Hepatocyte (in vitro differentiated cells): Measurements from ENCODE around the gene PCBD2. TPM values are rescaled to one million over a fixed set of nuclear protein-coding genes. Genes with fewer than 3 reads are reported as not detected.

Experiments used
- DNase-seq: peaks from one replicate; pipeline ENCODE4 v3.0.0-alpha.2; 2016; ENCODE audit warnings: low spot score
- H2AFZ ChIP-seq: fragments of 200-600 bp; sonication (generic); 2 replicates; pipeline ENCODE4 v1.6.0; 2016; ENCODE audit warnings: antibody characterized with exemption, mild to moderate bottlenecking
- H3K27ac ChIP-seq: fragments of 200-600 bp; sonication (generic); 2 replicates; pipeline ENCODE4 v1.5.1; 2016; ENCODE audit warnings: mild to moderate bottlenecking
- H3K27me3 ChIP-seq: fragments of 200-600 bp; sonication (generic); 2 replicates; pipeline ENCODE4 v1.6.1; 2016
- H3K36me3 ChIP-seq: fragments of 200-600 bp; sonication (generic); replicated peaks from 2 replicates; pipeline ENCODE4 v1.5.1; 2016; ENCODE audit warnings: low read depth; ENCODE audit not compliant: insufficient read depth
- H3K4me1 ChIP-seq: fragments of 200-600 bp; sonication (generic); 2 replicates; pipeline ENCODE4 v1.5.1; 2016; ENCODE audit warnings: mild to moderate bottlenecking, moderate library complexity; ENCODE audit not compliant: insufficient read depth
- H3K4me2 ChIP-seq: fragments of 200-600 bp; sonication (generic); 2 replicates; pipeline ENCODE4 v1.6.0; 2016
- H3K4me3 ChIP-seq: fragments of 200-600 bp; sonication (generic); 2 replicates; pipeline ENCODE4 v1.5.1; 2016; ENCODE audit warnings: mild to moderate bottlenecking
- H3K79me2 ChIP-seq: fragments of 200-600 bp; sonication (generic); 2 replicates; pipeline ENCODE4 v1.6.0; 2017; ENCODE audit warnings: mild to moderate bottlenecking
- H3K9me2 ChIP-seq: fragments of 200-600 bp; sonication (generic); replicated peaks from 2 replicates; pipeline ENCODE4 v1.6.0; 2017; ENCODE audit warnings: mild to moderate bottlenecking; ENCODE audit not compliant: insufficient read depth
- H3K9me3 ChIP-seq: fragments of 200-600 bp; sonication (generic); 2 replicates; pipeline ENCODE4 v1.5.1; 2016; ENCODE audit warnings: low read depth, mild to moderate bottlenecking
- H4K20me1 ChIP-seq: fragments of 200-600 bp; sonication (generic); 2 replicates; pipeline ENCODE4 v1.6.0; 2016; ENCODE audit warnings: mild to moderate bottlenecking; ENCODE audit not compliant: insufficient read depth, poor library complexity, severe bottlenecking
- EZH2 ChIP-seq: fragments of 200-600 bp; sonication (generic); IDR thresholded peaks from 2 replicates; pipeline ENCODE4 v1.6.1; 2016; ENCODE audit warnings: antibody characterized with exemption, mild to moderate bottlenecking, borderline replicate concordance
- EZH2phosphoT487 ChIP-seq: fragments of 200-600 bp; sonication (generic); IDR thresholded peaks from one replicate; pipeline ENCODE4 v1.6.1; 2018; ENCODE audit warnings: antibody characterized with exemption, mild to moderate bottlenecking, low read depth, moderate library complexity; ENCODE audit not compliant: unreplicated experiment, severe bottlenecking
- WGBS: methylation state at CpG from one replicate; pipeline ENCODE4 v1.1.6; 2016; ENCODE audit warnings: low lambda C conversion rate; ENCODE audit errors: missing lambda C conversion rate; 5-methylcytosine and 5-hydroxymethylcytosine counted together
- polyA plus RNA-seq: library from polyadenylated mRNA; unstranded; fragments of >200 nt; fragmentation: Nextera tagmentation; extraction: Ambion mirVana; gene quantifications from 2 replicates; pipeline ENCODE4 v1.2.1, GENCODE V29; 2016
- total RNA-seq: library from RNA; depleted of rRNA; stranded (reverse); fragments of >200 nt; gene quantifications from 2 replicates; pipeline ENCODE4 v1.2.3, GENCODE V29; 2014
- TF ChIP-seq, protein P1 (sequence below): fragments of 200-600 bp; sonication (generic); IDR thresholded peaks from 2 replicates; pipeline ENCODE4 v1.5.1; 2016; ENCODE audit warnings: antibody characterized with exemption, mild to moderate bottlenecking; ENCODE audit not compliant: poor library complexity

Gene PCBD2
- total and polyA plus RNA-seq, 2 experiments from 2014 or later: 5.2 to 14.0 TPM

DNA sequence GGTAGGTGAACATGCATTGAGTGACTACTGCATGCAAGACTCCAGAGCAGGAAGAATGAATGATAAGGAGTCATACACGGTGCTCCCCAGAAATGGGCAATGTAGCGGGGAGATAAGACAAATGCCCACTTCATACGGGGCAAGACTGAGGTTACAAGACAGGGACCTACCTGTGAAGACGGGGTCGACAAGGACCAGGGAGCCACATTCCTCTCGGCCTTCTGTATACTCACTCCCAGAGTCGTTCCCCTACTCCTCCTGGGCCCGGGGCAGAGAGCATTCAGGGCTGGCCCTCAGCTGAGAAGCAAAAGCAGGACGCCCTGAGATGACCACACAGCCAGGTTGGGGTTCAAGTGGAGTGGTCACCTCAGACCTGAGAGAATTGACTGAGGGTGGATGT is 102.4 kb downstream of the PCBD2 start:
- Histone ChIP-seq H3K9me2 (no peaks in the 10 kb centered on the region), H3K4me3 (no peak overlapping the region), H3K27me3 (no peaks in the 10 kb centered on the region), H3K79me2 (no peaks in the 10 kb centered on the region), H4K20me1 (no peaks in the 10 kb centered on the region), H3K27ac (no peak overlapping the region), H3K36me3 (no peaks in the 10 kb centered on the region), H3K4me2 (no peak overlapping the region), H3K4me1 (no peaks in the 10 kb centered on the region), H3K9me3 (no peaks in the 10 kb centered on the region), H2AFZ (no peak overlapping the region)
- no peak for DNase-seq
- TF ChIP-seq, protein P1, sequence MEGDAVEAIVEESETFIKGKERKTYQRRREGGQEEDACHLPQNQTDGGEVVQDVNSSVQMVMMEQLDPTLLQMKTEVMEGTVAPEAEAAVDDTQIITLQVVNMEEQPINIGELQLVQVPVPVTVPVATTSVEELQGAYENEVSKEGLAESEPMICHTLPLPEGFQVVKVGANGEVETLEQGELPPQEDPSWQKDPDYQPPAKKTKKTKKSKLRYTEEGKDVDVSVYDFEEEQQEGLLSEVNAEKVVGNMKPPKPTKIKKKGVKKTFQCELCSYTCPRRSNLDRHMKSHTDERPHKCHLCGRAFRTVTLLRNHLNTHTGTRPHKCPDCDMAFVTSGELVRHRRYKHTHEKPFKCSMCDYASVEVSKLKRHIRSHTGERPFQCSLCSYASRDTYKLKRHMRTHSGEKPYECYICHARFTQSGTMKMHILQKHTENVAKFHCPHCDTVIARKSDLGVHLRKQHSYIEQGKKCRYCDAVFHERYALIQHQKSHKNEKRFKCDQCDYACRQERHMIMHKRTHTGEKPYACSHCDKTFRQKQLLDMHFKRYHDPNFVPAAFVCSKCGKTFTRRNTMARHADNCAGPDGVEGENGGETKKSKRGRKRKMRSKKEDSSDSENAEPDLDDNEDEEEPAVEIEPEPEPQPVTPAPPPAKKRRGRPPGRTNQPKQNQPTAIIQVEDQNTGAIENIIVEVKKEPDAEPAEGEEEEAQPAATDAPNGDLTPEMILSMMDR: no peak
- no peak for TF ChIP-seq EZH2phosphoT487
- TF ChIP-seq EZH2: no peak
- 94% methylated on average over 9 of the region's 9 CpGs for WGBS

DNA sequence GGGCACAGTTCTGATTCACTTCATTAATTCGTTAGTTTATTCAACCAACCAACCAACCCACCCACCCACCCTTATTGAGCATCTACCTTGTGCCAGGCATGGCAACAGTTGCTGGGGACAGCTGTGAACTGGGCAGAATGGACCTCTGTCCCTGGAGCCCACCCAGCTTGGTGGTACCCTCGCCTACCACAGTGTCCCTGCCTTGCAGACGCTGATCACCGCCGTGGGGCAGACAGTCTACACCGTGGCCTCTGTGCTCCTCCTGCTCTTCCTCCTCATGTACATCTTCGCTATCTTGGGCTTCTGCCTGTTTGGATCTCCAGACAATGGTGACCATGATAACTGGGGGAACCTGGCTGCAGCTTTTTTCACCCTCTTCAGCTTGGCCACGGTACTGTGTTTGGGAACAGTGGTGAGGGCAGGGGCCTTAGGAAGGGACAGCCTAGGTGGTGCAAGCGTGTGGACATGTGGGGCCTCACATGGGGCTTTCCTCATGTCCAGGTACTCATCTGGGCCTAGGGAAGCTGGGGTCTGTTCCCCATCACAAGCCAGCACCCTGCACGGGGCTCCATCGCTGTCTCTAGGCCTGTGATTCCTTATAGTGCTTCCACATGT is 102.9 kb downstream of the PCBD2 start:
- H3K36me3 ChIP-seq: no peaks in the 10 kb centered on the region
- H3K9me2 ChIP-seq: no peaks in the 10 kb centered on the region
- no peak overlapping the region for H2AFZ ChIP-seq
- no peaks in the 10 kb centered on the region for H3K79me2 ChIP-seq
- WGBS: 76% methylated on average over 11 of the region's 11 CpGs
- no peaks in the 10 kb centered on the region for H4K20me1 ChIP-seq
- no peaks in the 10 kb centered on the region for H3K9me3 ChIP-seq
- no peaks in the 10 kb centered on the region for H3K27me3 ChIP-seq
- H3K4me1 ChIP-seq: no peaks in the 10 kb centered on the region
- H3K4me3 ChIP-seq: no peak overlapping the region
- no peak for DNase-seq
- H3K27ac ChIP-seq: no peak overlapping the region
- no peak overlapping the region for H3K4me2 ChIP-seq
- TF ChIP-seq EZH2phosphoT487 (no peak), EZH2 (no peak)
- TF ChIP-seq, protein P1: no peak

DNA sequence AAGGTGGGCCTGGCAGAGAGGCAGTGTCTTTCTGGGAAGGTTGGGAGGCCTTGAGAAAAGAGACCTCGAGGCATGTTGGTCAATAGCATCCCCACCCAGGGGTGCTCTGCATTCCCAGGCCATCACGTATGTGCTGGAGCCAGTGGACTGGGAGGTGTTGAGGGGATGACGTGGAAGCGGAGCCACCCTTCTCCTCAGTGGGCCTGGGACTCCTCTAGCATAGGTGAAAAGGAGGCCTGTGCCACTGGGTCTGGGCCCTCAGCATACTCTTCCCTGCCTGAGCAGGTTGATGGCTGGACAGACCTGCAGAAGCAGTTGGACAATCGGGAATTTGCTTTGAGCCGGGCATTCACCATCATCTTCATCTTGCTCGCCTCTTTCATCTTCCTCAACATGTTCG is 103.6 kb downstream of the PCBD2 start:
- no peaks in the 10 kb centered on the region for H3K36me3 ChIP-seq
- no peaks in the 10 kb centered on the region for H3K4me1 ChIP-seq
- H3K27ac ChIP-seq: no peak overlapping the region
- no peak overlapping the region for H2AFZ ChIP-seq
- no peak for DNase-seq
- H3K9me3 ChIP-seq: no peaks in the 10 kb centered on the region
- H3K4me2 ChIP-seq: no peak overlapping the region
- H3K9me2 ChIP-seq: no peaks in the 10 kb centered on the region
- 93% methylated on average over 8 of the region's 8 CpGs for WGBS
- H3K27me3 ChIP-seq: no peaks in the 10 kb centered on the region
- H3K4me3 ChIP-seq: no peak overlapping the region
- no peaks in the 10 kb centered on the region for H3K79me2 ChIP-seq
- no peaks in the 10 kb centered on the region for H4K20me1 ChIP-seq
- no peak for TF ChIP-seq EZH2

DNA sequence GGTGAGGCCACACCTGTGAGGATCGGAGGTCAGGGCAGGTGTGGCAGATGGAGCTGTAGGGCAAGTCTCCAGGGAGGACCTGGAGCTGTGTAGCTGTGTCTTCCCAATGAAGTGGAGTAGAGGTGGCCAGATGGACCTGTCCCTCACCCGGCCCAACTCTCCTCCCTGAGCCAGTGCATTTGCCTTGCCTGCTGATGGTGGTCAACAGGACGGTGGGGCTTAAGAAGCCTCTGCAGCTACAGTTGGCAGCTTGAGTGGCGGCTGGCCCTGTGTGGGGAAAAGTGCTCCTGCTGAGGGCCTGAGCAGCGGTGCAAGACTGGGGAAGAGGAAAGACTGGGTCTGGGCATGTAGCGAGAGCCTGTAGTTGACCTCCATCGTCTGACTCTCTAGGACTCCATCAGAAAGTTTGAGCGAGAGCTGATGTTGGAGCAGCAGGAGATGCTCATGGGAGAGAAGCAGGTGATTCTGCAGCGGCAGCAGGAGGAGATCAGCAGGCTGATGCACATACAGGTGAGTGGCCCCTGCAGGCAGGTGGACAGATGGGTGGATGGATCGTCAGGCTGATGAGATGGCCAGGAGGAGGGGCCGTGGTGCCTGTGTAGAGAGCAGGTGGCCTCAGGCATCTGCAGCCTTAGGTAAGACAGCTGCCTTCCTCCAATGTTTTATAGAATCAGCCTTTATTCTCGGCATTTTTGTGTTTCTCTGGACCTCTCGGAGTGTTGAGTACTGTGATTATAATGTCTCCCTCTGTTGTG is 104.2 kb downstream of the PCBD2 start:
- Histone ChIP-seq H2AFZ (no peak overlapping the region), H4K20me1 (no peaks in the 10 kb centered on the region), H3K4me1 (no peaks in the 10 kb centered on the region), H3K36me3 (no peaks in the 10 kb centered on the region), H3K4me3 (no peak overlapping the region), H3K27ac (no peak overlapping the region), H3K9me2 (no peaks in the 10 kb centered on the region), H3K4me2 (no peak overlapping the region), H3K9me3 (no peaks in the 10 kb centered on the region), H3K79me2 (no peaks in the 10 kb centered on the region), H3K27me3 (no peaks in the 10 kb centered on the region)
- 89% methylated on average over 13 of the region's 13 CpGs for WGBS
- no peak for DNase-seq
- TF ChIP-seq EZH2phosphoT487 (no peak), EZH2 (no peak)
- TF ChIP-seq, protein P1: no peak
